PC-9 (cell line): ENCODE data around the gene LRFN5.

Experiments
- CTCF ChIP-seq: fragments of 200-600 bp; sonication (generic); conservative IDR thresholded peaks from 2 replicates; pipeline ENCODE4 v1.6.1; 2017; ENCODE audit warnings: mixed run types, antibody characterized with exemption, mild to moderate bottlenecking, moderate library complexity
- EZH2 ChIP-seq: fragments of 200-600 bp; sonication (generic); IDR thresholded peaks from 2 replicates; pipeline ENCODE4 v1.8.0; 2017; ENCODE audit warnings: antibody characterized with exemption, low read depth

GRCh38 chr14:41654196-41654595 is 47.5 kb downstream of the LRFN5 start:
- TF ChIP-seq CTCF (no peak), EZH2 (no peak)
